SU-DHL-6 (cell line): ENCODE results near the gene SPDYE1.
"Not testable (repeated sequence)": the region's sequence is repeated elsewhere in the genome, so short reads cannot be mapped to it uniquely, and the experiment has no call there.

ENCODE experiments used
- H2AFZ ChIP-seq: fragments of 200-600 bp; sonication (generic); 2 replicates; pipeline ENCODE4 v1.6.1; 2014; ENCODE audit warnings: low read depth, mild to moderate bottlenecking, moderate library complexity, mixed read lengths, antibody characterized with exemption, low read length; ENCODE audit not compliant: severe bottlenecking
- H3F3A ChIP-seq: fragments of 200-600 bp; shearing (Covaris generic); 2 replicates; pipeline ENCODE4 v1.6.0; 2016; ENCODE audit warnings: antibody characterized with exemption, mild to moderate bottlenecking; ENCODE audit not compliant: insufficient read depth
- H3K27ac ChIP-seq: fragments of 200-600 bp; sonication (generic); 2 replicates; pipeline ENCODE4 v1.5.1; 2016; ENCODE audit warnings: low read depth, mild to moderate bottlenecking, low read length, moderate library complexity, mixed read lengths
- H3K27me3 ChIP-seq: fragments of 200-600 bp; sonication (generic), shearing (Covaris generic); 2 replicates; pipeline ENCODE4 v1.6.0; 2014; ENCODE audit warnings: mild to moderate bottlenecking, low read length
- H3K36me3 ChIP-seq: fragments of 200-600 bp; sonication (generic); 2 replicates; pipeline ENCODE4 v1.6.1; 2014; ENCODE audit warnings: mild to moderate bottlenecking, low read length, mixed read lengths
- H3K4me2 ChIP-seq: fragments of 300-600, 200-600 bp; shearing (Covaris generic), sonication (generic); 2 replicates; pipeline ENCODE4 v1.6.0; 2014; ENCODE audit warnings: low read length, low read depth, mild to moderate bottlenecking; ENCODE audit not compliant: poor library complexity, severe bottlenecking
- H3K4me3 ChIP-seq: fragments of 200-600 bp; sonication (generic); 2 replicates; pipeline ENCODE4 v1.5.1; 2014; ENCODE audit warnings: antibody characterized with exemption, low read length, mild to moderate bottlenecking, mixed read lengths; ENCODE audit not compliant: insufficient read depth, poor library complexity, severe bottlenecking
- H3K79me2 ChIP-seq: fragments of 200-600 bp; sonication (generic); 2 replicates; pipeline ENCODE4 v1.6.1; 2014; ENCODE audit warnings: mild to moderate bottlenecking, low read length, moderate library complexity; ENCODE audit not compliant: insufficient read depth
- H3K9ac ChIP-seq: fragments of 200-600 bp; sonication (generic); 2 replicates; pipeline ENCODE4 v1.7.0; 2014; ENCODE audit warnings: mild to moderate bottlenecking, low read length
- H3K9me2 ChIP-seq: fragments of 200-600 bp; sonication (generic); replicated peaks from 2 replicates; pipeline ENCODE4 v1.6.1; 2014; ENCODE audit warnings: low read length; ENCODE audit not compliant: insufficient read depth
- H3K9me3 ChIP-seq: fragments of 200-600 bp; sonication (generic); 2 replicates; pipeline ENCODE4 v1.6.1; 2014; ENCODE audit warnings: low read length, mixed read lengths; ENCODE audit not compliant: insufficient read depth
- H4K20me1 ChIP-seq: fragments of 200-600 bp; sonication (generic); 2 replicates; pipeline ENCODE4 v1.6.1; 2014; ENCODE audit warnings: low read depth, mild to moderate bottlenecking, antibody characterized with exemption, low read length, moderate library complexity, mixed read lengths
- TF ChIP-seq, protein P1 (sequence below): fragments of 200-600 bp; sonication (generic); IDR thresholded peaks from one replicate; pipeline ENCODE4 v1.5.1; 2017; ENCODE audit warnings: antibody characterized with exemption, mild to moderate bottlenecking, low read length, moderate library complexity; ENCODE audit not compliant: insufficient read depth, poor library complexity, severe bottlenecking

SPDYE1 gene

DNA sequence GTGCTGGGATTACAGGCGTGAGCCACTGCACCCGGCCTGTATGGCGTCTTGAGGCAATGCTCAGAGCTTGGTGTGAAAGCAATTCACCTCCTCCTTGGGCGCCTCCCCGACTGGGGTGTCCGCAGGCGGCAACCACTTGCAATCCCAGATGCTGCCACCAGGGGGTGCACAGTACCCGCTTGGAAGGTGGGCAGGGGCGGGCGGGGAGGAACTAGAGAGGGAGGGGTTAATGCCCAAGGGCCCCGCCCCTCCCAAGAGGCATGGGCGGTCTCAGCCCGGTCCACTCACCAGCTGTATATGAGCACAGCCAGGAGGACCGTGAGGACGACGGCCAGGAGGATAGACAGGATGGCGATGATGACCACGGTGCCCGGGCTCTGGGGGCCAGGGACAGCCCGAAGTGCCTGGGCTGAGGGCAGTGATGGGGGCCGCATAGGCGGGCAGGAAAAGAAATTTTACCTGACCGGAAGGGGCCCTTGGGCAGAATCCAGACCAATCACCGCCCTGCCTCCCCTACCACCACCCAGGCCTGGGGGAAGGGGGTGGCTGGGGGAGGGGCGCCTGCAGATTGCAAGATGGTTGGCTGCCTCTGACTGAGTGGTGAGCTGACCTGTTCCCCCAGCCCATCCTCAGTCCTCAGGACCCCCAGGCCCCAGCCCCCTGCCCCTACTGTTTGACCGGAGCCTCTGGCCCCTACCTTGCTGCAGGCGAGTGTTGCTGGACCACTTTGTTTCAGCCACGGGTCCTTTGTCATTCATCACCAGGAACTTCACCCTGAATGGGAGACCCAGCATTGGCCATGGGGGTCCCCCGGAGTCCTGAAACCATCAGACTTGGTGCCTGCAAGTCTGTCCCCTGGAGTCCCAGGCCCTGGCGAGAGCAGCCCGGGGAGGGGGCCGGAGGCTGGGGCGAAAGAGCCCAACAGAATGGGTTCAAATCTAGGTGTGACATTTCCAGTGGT lies 11.5 kb upstream of the SPDYE1 start:
- not testable (repeated sequence) for H3K9me3 ChIP-seq, H4K20me1 ChIP-seq, H3K9me2 ChIP-seq, H3K27me3 ChIP-seq, H3K36me3 ChIP-seq, H3K27ac ChIP-seq, H3F3A ChIP-seq, H3K9ac ChIP-seq, H3K79me2 ChIP-seq
- H3K4me2 ChIP-seq: peak overlapping the region; percentile 43
- H2AFZ ChIP-seq: peak overlapping the region; percentile 87
- H3K4me3 ChIP-seq: peak overlapping the region; percentile 27
- TF ChIP-seq, protein P1, sequence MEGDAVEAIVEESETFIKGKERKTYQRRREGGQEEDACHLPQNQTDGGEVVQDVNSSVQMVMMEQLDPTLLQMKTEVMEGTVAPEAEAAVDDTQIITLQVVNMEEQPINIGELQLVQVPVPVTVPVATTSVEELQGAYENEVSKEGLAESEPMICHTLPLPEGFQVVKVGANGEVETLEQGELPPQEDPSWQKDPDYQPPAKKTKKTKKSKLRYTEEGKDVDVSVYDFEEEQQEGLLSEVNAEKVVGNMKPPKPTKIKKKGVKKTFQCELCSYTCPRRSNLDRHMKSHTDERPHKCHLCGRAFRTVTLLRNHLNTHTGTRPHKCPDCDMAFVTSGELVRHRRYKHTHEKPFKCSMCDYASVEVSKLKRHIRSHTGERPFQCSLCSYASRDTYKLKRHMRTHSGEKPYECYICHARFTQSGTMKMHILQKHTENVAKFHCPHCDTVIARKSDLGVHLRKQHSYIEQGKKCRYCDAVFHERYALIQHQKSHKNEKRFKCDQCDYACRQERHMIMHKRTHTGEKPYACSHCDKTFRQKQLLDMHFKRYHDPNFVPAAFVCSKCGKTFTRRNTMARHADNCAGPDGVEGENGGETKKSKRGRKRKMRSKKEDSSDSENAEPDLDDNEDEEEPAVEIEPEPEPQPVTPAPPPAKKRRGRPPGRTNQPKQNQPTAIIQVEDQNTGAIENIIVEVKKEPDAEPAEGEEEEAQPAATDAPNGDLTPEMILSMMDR: peak; percentile 32

DNA sequence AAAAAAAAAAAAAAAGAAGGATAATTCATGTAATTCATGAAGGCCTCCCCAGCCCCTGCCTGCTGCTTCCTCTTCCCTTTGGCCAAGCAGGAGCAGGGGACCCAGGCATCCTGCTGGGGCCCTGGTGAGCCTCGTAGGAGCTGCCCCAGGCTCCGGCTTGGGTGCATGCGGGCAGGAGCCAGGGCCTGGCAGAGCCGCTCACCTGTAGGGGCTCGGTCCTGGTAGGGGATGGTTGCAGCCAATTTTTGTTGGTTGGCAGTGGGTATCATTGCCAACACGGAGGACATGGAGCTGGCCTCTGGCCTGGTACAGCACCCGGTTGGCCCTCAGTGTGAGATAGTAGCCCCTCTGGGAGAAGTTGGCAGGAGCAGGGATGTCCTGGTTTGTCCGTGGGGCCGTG lies 10.2 kb upstream of the SPDYE1 start:
- not testable (repeated sequence) for H3K36me3 ChIP-seq, H3F3A ChIP-seq, H2AFZ ChIP-seq, H4K20me1 ChIP-seq, H3K27me3 ChIP-seq, H3K79me2 ChIP-seq, H3K9me3 ChIP-seq, H3K4me2 ChIP-seq, H3K9ac ChIP-seq, H3K4me3 ChIP-seq, H3K27ac ChIP-seq, H3K9me2 ChIP-seq

DNA sequence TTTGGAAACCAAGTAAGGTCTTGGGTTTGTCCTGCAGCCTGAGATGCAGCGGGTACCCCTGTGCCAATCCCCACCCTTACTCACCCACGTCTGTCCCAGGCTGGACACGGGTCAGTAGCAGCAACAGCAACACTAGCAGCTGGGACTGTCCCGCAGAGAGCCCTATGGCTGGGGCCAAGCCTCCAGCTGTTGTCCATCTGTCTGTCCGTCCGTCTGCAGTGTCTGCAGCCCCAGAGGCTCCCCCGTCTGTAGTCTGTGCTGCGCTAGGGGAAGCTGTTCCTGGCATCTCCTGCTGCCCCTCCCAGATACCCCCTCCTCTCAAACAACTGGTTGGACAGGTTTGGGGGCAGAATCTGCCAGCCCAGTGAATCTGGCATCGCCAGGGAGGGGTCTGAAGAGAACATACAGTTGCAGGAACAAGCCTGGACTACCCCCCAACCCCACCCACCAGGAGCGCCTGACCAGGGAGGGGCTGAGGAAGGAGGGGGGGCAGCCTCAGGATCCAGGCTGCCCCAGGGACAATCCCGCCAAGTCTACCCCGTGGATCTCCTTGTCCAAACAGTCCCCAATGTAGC lies 7.6 kb upstream of the SPDYE1 start:
- H3K36me3 ChIP-seq, H3K4me3 ChIP-seq, H3K27me3 ChIP-seq, H2AFZ ChIP-seq, H3K27ac ChIP-seq, H3F3A ChIP-seq, H4K20me1 ChIP-seq, H3K79me2 ChIP-seq, H3K9me3 ChIP-seq, H3K9ac ChIP-seq, H3K4me2 ChIP-seq, H3K9me2 ChIP-seq: not testable (repeated sequence)

DNA sequence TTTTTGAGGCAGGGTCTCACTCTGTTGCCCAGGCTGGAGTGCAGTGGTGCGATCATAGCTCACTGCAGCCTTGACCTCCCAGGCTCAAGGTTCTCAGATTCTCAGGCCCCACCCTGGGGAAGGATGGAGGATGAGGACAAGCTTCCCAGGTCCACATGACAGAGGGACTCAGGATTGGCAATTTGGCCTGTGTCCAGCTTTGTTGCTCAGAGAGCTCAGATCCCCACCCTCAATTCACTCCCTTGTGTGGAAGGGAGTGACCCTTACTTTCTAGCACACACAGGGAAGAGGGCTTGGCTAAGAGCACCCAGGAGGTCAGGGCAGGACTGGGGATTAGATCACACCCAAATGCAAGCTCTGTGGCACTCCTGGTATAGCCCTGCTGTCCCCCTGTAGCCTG lies 6.9 kb upstream of the SPDYE1 start:
- H3K27me3 ChIP-seq, H3K36me3 ChIP-seq, H3K9me2 ChIP-seq, H3F3A ChIP-seq, H4K20me1 ChIP-seq, H3K79me2 ChIP-seq, H3K9ac ChIP-seq, H3K4me3 ChIP-seq, H2AFZ ChIP-seq, H3K27ac ChIP-seq, H3K9me3 ChIP-seq, H3K4me2 ChIP-seq: not testable (repeated sequence)

DNA sequence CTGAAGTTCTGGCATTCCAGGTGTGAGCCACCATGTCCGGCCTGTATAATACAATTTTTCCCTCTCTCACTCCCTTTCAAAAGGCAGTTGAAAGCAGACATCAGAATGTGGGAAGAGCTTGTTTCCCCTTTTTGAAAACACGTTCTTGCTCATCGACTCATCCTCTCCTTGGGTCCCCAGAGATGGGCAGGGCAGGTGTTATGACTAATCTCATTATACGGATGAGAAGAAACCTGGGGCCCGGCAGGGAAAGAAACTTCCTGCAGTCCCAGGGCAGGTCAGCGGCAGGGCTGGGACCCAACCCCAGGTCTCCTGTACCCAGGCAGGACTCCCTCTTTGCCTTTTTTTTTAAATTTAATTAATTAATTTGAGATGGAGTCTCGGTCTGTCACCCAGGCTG lies 4.8 kb upstream of the SPDYE1 start:
- H3K4me2 ChIP-seq, H3K9me2 ChIP-seq, H3K36me3 ChIP-seq, H3K27me3 ChIP-seq, H3K9me3 ChIP-seq, H4K20me1 ChIP-seq, H3F3A ChIP-seq, H3K27ac ChIP-seq, H3K79me2 ChIP-seq, H2AFZ ChIP-seq, H3K9ac ChIP-seq, H3K4me3 ChIP-seq: not testable (repeated sequence)

DNA sequence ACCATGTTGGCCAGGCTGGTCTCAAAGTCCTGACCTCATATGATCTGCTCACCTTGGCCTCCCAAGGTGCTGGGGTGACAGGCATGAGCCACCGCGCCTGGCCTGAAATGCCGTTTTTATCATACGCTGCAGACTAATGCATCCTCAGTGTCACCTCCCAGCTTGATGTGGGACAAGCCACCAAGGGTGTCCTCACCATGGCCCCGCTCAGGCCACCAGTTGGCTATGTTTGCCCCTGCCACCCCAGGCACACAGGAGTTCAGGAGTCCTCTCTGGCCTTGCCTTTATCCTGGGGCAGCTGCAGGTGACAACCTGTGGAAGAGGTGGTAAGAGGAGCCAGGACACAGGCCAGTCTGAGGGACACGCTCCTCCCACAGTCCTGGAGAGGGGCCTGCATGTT lies 3.0 kb upstream of the SPDYE1 start:
- H3K27ac ChIP-seq, H3K9me2 ChIP-seq, H3K4me3 ChIP-seq, H3K4me2 ChIP-seq, H3F3A ChIP-seq, H3K36me3 ChIP-seq, H3K9me3 ChIP-seq, H3K79me2 ChIP-seq, H3K9ac ChIP-seq, H4K20me1 ChIP-seq, H2AFZ ChIP-seq, H3K27me3 ChIP-seq: not testable (repeated sequence)

DNA sequence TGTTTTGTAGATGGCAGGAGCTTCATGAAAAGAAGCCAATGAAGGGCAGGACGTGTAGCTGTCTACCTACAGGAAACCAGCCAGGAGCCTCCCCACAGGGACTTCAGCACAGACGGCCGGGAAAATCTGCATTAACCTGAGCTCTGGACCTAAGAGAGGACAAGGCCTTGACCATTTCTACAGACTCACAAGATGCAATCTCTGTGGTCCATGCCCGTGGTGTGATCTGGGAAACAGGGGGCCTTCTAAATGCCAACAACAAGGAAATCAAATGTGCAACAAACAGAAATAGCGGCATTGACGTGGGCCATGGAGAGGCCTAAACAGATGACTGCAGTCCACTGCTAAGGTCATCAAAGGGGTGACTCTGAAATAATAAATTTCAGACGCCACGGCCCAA lies 14.4 kb downstream of the SPDYE1 start:
- H2AFZ ChIP-seq, H3K9me2 ChIP-seq, H3K36me3 ChIP-seq, H3K4me3 ChIP-seq, H3K9ac ChIP-seq, H3K27me3 ChIP-seq, H3K9me3 ChIP-seq, H3K27ac ChIP-seq, H3K79me2 ChIP-seq, H3F3A ChIP-seq, H4K20me1 ChIP-seq, H3K4me2 ChIP-seq: not testable (repeated sequence)
